Thyroid gland (tissue), 4 donors: Measurements from ENCODE around the gene STK4.

ENCODE experiments used
- CTCF ChIP-seq, 6 experiments: fragments of 200-600 bp in 3 of 6; fragments of 450-650 bp in 3 of 6; sonication (generic) in 3 of 6; IDR thresholded peaks; one replicate each; pipeline ENCODE4 v1.5.1; 2016 to 2019; ENCODE audit warnings: antibody characterized with exemption in 6 of 6, mild to moderate bottlenecking in 2 of 6, inconsistent platforms in 1 of 6, moderate library complexity in 1 of 6
- POLR2A ChIP-seq, 2 donors: fragments of 450-650 bp; IDR thresholded peaks; one replicate each; pipeline ENCODE4 v1.6.1; 2017; ENCODE audit warnings: antibody characterized with exemption in 2 of 2, mild to moderate bottlenecking in 2 of 2, moderate library complexity in 1 of 2

GRCh38 chr20:45067558-45067957, 101.2 kb downstream of the STK4 start:
- no peak for TF ChIP-seq CTCF (IDR thresholded peaks at IDR 0.05)
- no peak for TF ChIP-seq POLR2A (IDR thresholded peaks at IDR 0.05)
